Stimulated activated naive CD4-positive, alpha-beta T cell treated with Interleukin-2 at 50 U/mL for 16 hours (primary cell): ENCODE results near the gene SSH3.
A peak's percentile ranks its signal among the peaks of the same experiment; 100 is the strongest.

ENCODE experiments used
- DNase-seq: peaks from one replicate; lab custom pipeline; 2025; lab: John Stamatoyannopoulos, UW

SSH3 gene

GRCh38 chr11:67280341-67280787 is 23.0 kb upstream of the SSH3 start:
- DNase-seq, result no peak

- no peak for DNase-seq
Measured at GRCh38 chr11:67280788-67281551, 22.4 kb upstream of the SSH3 start.

GRCh38 chr11:67281552-67282150 is 21.7 kb upstream of the SSH3 start:
- no peak for DNase-seq

- DNase-seq, result no peak
Measured at GRCh38 chr11:67282155-67282875, 21.0 kb upstream of the SSH3 start.

- DNase-seq, result no peak
Measured at GRCh38 chr11:67282876-67283371, 20.4 kb upstream of the SSH3 start.

- no peak for DNase-seq
Measured at GRCh38 chr11:67283481-67283963, 19.8 kb upstream of the SSH3 start.

- no peak for DNase-seq
Measured at GRCh38 chr11:67284811-67285540, 18.4 kb upstream of the SSH3 start.

GRCh38 chr11:67285541-67286498 is 17.5 kb upstream of the SSH3 start:
- no peak for DNase-seq

GRCh38 chr11:67286621-67287333 is 16.6 kb upstream of the SSH3 start:
- DNase-seq, result no peak

- DNase-seq, result no peak
Measured at GRCh38 chr11:67287355-67288197, 15.8 kb upstream of the SSH3 start.

GRCh38 chr11:67288198-67288451 is 15.2 kb upstream of the SSH3 start:
- no peak for DNase-seq

GRCh38 chr11:67288452-67289225 is 14.7 kb upstream of the SSH3 start:
- DNase-seq, result peak; percentile 86

GRCh38 chr11:67289226-67289650 is 14.1 kb upstream of the SSH3 start, which contains the start of gene ANKRD13D:
ANKRD13D (plus strand) TSS chr11:67289303; CDS start chr11:67289461, 158 bp downstream.
- peak; percentile 74 for DNase-seq

GRCh38 chr11:67289651-67290479 is 13.5 kb upstream of the SSH3 start:
- no peak for DNase-seq

GRCh38 chr11:67290801-67291200 is 12.5 kb upstream of the SSH3 start:
- DNase-seq, result no peak

- DNase-seq, result no peak
Measured at GRCh38 chr11:67291481-67292381, 11.6 kb upstream of the SSH3 start.

- no peak for DNase-seq
Measured at GRCh38 chr11:67292671-67293070, 10.7 kb upstream of the SSH3 start.
